ENCODE data around the gene DSPP. TPM values are rescaled to one million over a fixed set of nuclear protein-coding genes. Genes with fewer than 3 reads are reported as not detected.

Gene DSPP
- total RNA-seq, 2 donors from 2014 or later, result not detected

GRCh38 chr4:87601361-87601760 is 7.0 kb upstream of the DSPP start:
- no peaks in the 10 kb centered on the region for H3K27me3 ChIP-seq
- H3K9me3 ChIP-seq, result no peaks in the 10 kb centered on the region
- intact Hi-C loops (cut with DNase I), result no loop called here
- no peak overlapping the region for H3K9ac ChIP-seq (ENCODE audit: low read depth in 2 of 2, low read length in 2 of 2)
- no peak overlapping the region for H3K27ac ChIP-seq
- H3K36me3 ChIP-seq, result no peaks in the 10 kb centered on the region
- H3K4me3 ChIP-seq, result no peak overlapping the region
- DNase-seq, result no peak
- no peak for TF ChIP-seq CTCF (IDR thresholded peaks at IDR 0.05)
- H3K4me1 ChIP-seq, result no peaks in the 10 kb centered on the region

- Histone ChIP-seq H3K4me3 (no peak overlapping the region), H3K36me3 (no peaks in the 10 kb centered on the region), H3K9ac (ENCODE audit: low read depth in 2 of 2, low read length in 2 of 2) (no peak overlapping the region), H3K9me3 (no peaks in the 10 kb centered on the region), H3K27ac (no peak overlapping the region), H3K27me3 (no peaks in the 10 kb centered on the region), H3K4me1 (no peaks in the 10 kb centered on the region)
- DNase-seq, result no peak
- intact Hi-C loops (cut with DNase I), result no loop called here
- no peak for TF ChIP-seq CTCF (IDR thresholded peaks at IDR 0.05)
These were observed 6.1 kb downstream of the DSPP start for GRCh38 chr4:87614292-87614890.

- no peak for DNase-seq
- Histone ChIP-seq H3K36me3 (no peaks in the 10 kb centered on the region), H3K4me3 (no peak overlapping the region), H3K27me3 (no peaks in the 10 kb centered on the region), H3K9ac (ENCODE audit: low read depth in 2 of 2, low read length in 2 of 2) (no peak overlapping the region), H3K4me1 (no peaks in the 10 kb centered on the region), H3K27ac (no peak overlapping the region), H3K9me3 (no peaks in the 10 kb centered on the region)
- intact Hi-C loops (cut with DNase I), result no loop called here
- TF ChIP-seq CTCF (IDR thresholded peaks at IDR 0.05), result no peak
These were observed 7.9 kb downstream of the DSPP start for GRCh38 chr4:87616268-87616667.

- no peak for TF ChIP-seq CTCF (IDR thresholded peaks at IDR 0.05)
- no peak overlapping the region for H3K4me3 ChIP-seq
These were observed 11.8 kb downstream of the DSPP start for GRCh38 chr4:87620086-87620485.

GRCh38 chr4:87620491-87620890 is 12.2 kb downstream of the DSPP start:
- DNase-seq, result no peak
- Histone ChIP-seq H3K27me3 (no peaks in the 10 kb centered on the region), H3K9me3 (no peaks in the 10 kb centered on the region), H3K4me3 (no peak overlapping the region), H3K9ac (ENCODE audit: low read depth in 2 of 2, low read length in 2 of 2) (no peak overlapping the region), H3K36me3 (no peaks in the 10 kb centered on the region), H3K4me1 (no peaks in the 10 kb centered on the region), H3K27ac (no peak overlapping the region)
- TF ChIP-seq CTCF (IDR thresholded peaks at IDR 0.05), result no peak
- intact Hi-C loops (cut with DNase I), result no loop called here

More at GRCh38 chr4:87620086-87620485, 11.8 kb downstream of the DSPP start:
- Histone ChIP-seq H3K36me3 (no peaks in the 10 kb centered on the region), H3K4me1 (no peaks in the 10 kb centered on the region), H3K27me3 (no peaks in the 10 kb centered on the region), H3K27ac (no peak overlapping the region), H3K9ac (ENCODE audit: low read depth in 2 of 2, low read length in 2 of 2) (no peak overlapping the region), H3K9me3 (no peaks in the 10 kb centered on the region)
- no peak for DNase-seq
- intact Hi-C loops (cut with DNase I), result no loop called here
